Measurements from ENCODE around the gene GSTO1. TPM values are rescaled to one million over a fixed set of nuclear protein-coding genes. Genes with fewer than 3 reads are reported as not detected.
A peak's percentile ranks its signal among the peaks of the same experiment; 100 is the strongest.

Gene GSTO1
- polyA plus RNA-seq, 3 donors from 2014 or later, result 162 to 223 (median 166) TPM

DNA sequence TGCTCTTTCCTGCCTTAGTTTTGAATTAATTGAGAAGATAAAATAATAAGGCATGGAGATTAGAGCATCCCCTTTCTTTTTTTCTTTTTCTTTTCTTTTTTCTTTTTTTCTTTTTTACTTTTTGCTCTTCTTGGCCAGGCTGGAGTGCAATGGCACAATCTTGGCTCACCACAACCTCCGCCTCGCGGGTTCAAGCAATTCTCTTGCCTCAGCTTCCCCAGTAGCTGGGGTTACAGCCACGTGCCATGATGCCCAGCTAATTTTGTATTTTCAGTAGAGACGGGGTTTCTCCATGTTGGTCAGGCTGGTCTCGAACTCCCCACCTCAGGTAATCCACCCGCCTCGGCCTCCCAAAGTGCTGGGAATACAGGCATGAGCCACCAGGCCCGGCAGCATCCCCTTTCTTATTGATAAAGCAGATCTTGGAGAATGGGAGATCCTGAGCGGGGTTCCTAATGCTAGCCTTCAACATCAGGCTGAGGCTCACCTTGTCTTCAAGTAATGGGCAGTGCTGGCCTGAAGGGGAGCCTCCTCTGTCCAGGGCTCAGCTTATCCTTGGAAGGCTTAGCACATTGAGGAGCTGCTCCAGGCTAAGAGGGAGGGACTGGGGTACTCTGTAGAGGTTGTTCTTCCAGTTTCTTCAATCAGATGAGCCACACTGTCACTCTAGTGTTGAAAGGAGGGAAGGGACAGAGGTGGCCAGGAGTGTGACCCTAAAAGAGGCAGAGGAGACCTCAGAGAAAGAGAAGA is 42.2 kb downstream of the GSTO1 start:
- Mint-ChIP-seq H3K27me3 (ENCODE audit: low read depth in 3 of 3) (peaks cover 0 to 5% (median 4%) of the 10 kb centered on the region in 3 donors), H3K4me3 (no peak overlapping the region), H3K4me1 (peaks cover 22 to 27% of the 10 kb centered on the region in 2 donors), H3K36me3 (no peaks in the 10 kb centered on the region), H3K9me3 (no peaks in the 10 kb centered on the region), H3K27ac (peak overlapping the region in 1 of 6 donors; percentile 42)
- no peak for DNase-seq

DNA sequence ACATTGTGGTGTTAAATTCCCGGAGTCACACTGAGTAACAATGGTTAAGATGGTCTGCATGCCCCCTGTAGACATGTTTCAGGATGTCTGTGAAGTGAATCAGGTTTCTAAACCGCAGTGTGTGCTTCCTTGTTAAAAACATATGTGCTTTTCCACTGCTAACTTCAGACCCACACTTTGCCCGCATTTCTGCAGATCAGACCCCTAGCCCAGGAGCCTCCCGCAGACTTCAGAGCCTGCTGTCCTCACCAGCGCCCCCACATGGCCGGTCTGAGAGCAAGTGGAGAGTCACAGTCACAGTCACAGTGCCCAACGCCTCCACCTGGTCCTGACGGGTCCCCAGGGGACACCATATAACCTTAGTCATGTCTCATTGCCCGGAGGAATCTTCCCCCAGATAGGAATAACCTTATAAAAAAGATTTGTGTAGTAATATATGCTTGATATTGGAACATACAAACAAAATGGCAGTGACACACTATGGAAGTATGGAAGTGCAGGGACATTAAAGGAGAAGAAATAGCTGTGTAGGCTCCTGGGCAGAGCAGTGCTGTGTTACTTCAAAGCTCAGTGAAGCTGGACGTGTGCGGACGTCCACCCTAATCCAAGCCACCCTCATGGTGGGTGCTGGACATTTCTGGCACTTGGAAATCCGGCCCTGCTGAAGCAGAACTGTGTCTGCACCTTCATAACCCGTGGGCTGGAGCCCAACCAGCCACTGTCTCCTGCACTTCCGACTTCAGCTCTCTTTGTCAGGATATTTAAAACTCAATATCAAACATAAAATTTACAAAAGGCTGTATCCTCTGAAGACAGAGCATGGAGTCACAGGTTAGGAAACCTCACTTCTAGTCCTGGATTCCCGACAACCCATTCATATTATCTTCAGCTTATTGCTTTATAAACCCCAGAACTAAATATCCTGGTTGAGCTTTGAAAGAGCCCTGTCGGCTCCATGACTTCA is 43.3 kb downstream of the GSTO1 start:
- Mint-ChIP-seq H3K27ac (peak overlapping the region in 3 of 6 donors; percentile 20 to 42 (median 33)), H3K27me3 (ENCODE audit: low read depth in 3 of 3) (peaks cover 4 to 5% (median 5%) of the 10 kb centered on the region in 3 donors), H3K9me3 (peaks cover 0 to under 1% (median 0%) of the 10 kb centered on the region in 6 donors), H3K36me3 (no peaks in the 10 kb centered on the region), H3K4me3 (peak overlapping the region in 1 of 5 donors; percentile 42), H3K4me1 (peaks cover 34 to 38% of the 10 kb centered on the region in 2 donors)
- no peak for DNase-seq

DNA sequence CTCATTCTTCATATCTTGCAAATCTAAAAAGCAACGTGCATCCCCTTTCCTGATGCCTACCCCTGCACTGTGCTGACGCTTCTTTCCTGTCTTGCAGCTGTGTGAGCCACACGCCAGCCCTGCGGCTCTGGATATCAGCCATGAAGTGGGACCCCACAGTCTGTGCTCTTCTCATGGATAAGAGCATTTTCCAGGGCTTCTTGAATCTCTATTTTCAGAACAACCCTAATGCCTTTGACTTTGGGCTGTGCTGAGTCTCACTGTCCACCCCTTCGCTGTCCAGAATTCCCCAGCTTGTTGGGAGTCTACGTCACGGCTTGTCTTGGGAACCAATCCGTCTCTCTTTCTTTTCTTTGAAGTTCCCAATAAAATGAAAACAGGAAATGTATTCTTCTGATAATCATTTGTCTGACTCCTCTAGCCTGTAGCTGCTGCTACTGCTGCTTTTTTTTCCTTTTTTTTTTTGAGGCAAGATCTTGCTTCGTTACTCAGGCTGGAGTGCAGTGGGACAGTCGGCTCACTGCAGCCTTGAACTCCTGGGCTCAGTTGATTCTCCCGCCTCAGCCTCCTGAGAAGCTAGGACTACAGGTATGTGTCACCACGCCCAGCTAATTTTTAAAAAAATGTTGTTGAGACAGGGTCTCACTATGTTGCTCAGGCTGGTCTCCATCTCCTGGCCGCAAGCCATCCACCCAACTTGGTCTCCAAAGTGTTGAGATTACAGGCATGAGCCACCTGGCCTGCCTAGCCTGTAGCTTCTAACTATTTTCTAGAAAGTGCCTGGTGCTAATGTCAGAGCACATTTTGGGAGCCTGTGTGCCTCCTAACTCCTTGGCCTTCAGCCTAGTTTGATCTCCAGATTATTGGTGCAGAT is 44.6 kb downstream of the GSTO1 start:
- Mint-ChIP-seq H3K27ac (peak overlapping the region in 1 of 6 donors; percentile 13), H3K4me1 (peaks cover 46 to 51% of the 10 kb centered on the region in 2 donors), H3K4me3 (no peak overlapping the region), H3K27me3 (ENCODE audit: low read depth in 3 of 3) (peaks cover 4 to 8% (median 8%) of the 10 kb centered on the region in 3 donors), H3K36me3 (no peaks in the 10 kb centered on the region), H3K9me3 (peaks cover 0 to 2% (median 0%) of the 10 kb centered on the region in 6 donors)
- no peak for DNase-seq

DNA sequence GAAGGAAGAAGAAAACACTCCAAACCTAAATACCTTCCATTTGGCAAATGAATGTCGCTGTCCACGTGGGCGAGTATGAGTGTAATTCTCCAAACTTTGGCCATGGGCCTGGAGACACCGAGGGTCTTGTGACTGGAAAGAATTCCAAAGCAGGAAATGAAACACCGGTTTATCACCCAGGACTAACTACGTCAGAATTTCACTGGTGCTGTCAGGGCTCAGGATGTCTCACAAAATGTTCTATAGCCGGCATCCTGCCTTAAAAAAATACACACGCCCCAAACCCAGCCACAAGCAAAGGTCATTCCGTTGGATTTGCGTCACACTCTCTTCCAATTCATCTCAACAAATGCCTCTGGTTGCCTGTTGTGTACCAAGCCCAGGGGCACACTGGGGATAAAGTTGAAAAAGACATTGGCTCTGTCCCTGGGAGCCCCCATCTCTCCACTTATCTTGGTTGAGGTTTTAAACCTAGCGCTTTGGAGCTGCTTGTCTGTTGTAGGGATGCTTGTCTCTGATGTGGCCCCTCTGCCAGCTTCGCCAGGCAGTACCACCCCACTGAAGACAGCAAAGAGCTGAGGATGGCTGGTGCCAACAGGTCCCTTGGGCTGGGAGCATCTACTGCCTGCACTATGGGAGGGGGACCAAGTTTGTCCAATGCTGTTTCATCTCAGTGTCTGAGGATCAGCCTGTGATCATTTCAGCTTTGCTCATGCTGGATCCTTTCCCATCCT is 45.5 kb downstream of the GSTO1 start:
- H3K4me3 Mint-ChIP-seq, result peak overlapping the region in 1 of 5 donors; percentile 57
- DNase-seq, result no peak

DNA sequence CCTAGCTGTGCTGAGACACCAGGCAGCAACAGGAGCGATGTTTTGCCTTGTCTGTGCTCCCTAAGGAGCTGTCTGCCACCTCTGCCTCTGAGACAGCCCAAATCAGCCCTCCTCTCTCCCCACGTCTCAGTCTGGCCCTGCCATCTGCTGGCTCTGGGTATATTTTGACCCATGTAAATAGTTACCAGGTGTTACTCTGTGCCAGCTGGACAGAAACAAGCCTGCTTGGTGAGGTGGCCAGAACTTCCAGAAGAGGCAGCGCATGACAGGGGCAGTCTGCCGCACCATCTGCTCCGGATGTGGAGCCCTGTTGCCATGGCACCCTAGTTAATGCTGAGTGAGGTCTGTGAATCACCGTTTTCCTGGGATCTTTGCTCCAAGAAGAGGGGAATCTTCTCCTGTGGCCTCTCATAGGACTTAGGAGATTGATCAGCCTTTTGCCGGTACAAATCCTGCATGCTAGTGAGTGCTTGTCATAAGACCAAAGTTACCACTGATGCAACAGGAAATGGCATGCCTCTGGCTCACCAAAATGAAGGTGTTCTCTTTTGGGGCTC is 46.1 kb downstream of the GSTO1 start:
- Mint-ChIP-seq H3K27me3 (ENCODE audit: low read depth in 3 of 3) (peaks cover 11 to 16% (median 14%) of the 10 kb centered on the region in 3 donors), H3K9me3 (peaks cover 0 to 2% (median 0%) of the 10 kb centered on the region in 6 donors), H3K27ac (peak overlapping the region in 5 of 6 donors; percentile 7 to 80 (median 64)), H3K4me3 (peak overlapping the region; percentile 14 to 64 (median 53)), H3K4me1 (peaks cover 62 to 66% of the 10 kb centered on the region in 2 donors), H3K36me3 (no peaks in the 10 kb centered on the region)
- no peak for DNase-seq

More for the DNA sequence above, 45.5 kb downstream of the GSTO1 start:
- H3K27me3 Mint-ChIP-seq (ENCODE audit: low read depth in 3 of 3), result peaks cover 7 to 12% (median 10%) of the 10 kb centered on the region in 3 donors
- H3K27ac Mint-ChIP-seq, result peak overlapping the region in 1 of 6 donors; percentile 62
- H3K9me3 Mint-ChIP-seq, result peaks cover 0 to 2% (median 0%) of the 10 kb centered on the region in 6 donors
- H3K36me3 Mint-ChIP-seq, result no peaks in the 10 kb centered on the region
- H3K4me1 Mint-ChIP-seq, result peaks cover 55 to 60% of the 10 kb centered on the region in 2 donors

DNA sequence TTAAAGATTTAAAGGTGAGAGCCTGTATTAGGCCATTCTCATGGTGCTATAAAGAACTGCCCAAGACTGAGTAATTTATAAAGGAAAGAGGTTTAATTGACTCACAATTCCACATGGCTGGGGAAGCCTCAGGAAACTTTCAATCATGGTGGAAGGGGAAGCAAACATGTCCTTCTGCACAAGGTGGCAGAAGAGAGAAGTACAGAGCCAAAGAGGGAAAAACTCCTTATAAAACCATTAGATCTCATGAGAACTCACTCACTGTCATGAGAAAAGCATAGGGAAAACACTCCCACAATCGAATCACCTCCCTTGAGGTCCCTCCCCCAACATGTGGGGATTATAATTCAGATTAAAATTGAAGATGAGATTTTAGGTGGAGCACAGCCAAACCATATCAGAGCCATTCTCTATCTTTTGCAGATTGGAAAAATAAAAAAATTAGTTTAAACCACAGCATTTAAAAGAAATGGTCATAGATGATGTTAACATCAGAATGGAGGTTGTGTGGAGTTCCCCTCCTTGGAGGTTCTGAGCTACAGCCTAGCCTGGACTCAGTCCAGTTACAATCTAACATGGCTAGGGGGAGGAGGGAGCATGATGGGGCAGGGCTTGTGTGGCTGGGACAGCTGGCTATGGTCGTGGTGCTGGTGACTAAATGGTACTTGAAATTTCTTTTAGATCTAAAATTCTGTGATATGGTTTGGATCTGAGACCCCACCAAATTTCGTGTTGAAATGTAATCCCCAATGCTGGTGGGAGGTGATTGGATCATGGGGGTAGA is 47.4 kb downstream of the GSTO1 start:
- peaks cover 21 to 23% (median 22%) of the 10 kb centered on the region in 3 donors for H3K27me3 Mint-ChIP-seq (ENCODE audit: low read depth in 3 of 3)
- peaks cover 75 to 79% of the 10 kb centered on the region in 2 donors for H3K4me1 Mint-ChIP-seq
- peak overlapping the region in 3 of 5 donors; percentile 14 to 57 (median 34) for H3K4me3 Mint-ChIP-seq
- H3K9me3 Mint-ChIP-seq, result peaks cover 0 to 2% (median 0%) of the 10 kb centered on the region in 6 donors
- DNase-seq, result no peak
- peak overlapping the region in 5 of 6 donors; percentile 17 to 74 (median 52) for H3K27ac Mint-ChIP-seq
- no peaks in the 10 kb centered on the region for H3K36me3 Mint-ChIP-seq

DNA sequence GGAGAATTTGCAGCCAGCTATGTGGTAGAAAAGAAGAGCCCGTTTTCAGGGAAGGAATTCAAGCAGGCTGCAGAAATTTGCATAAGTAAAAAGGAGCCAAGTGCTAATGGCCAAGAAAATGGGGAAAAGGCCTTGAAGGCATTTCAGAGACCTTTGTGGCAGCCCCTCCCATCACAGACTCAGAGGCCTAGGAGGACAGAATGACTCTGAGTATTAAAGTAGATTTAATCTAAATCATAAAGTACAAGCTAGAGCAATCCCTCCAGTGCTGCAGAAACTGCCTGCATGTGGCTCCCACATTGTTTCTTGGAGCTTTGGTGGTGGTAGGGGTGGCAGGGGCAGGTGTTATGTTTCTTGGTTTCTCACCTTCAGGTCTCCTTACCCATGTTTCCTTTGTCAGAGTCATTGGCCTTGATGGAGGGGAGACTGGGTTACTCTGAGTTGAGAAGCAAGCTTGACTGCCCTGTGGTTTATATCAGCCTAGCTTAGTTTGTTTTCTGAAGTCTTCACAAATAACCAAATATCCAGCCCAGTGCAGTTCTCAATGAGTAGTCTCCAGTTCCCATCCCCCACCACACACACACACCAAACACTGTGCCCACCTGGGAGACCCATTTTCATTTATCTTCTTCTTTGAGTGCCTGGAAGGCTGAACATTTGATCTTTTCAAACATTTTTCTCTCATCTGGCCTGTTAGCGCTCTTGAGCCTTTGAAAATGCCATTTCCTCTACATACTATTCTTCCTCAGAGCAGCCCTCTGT is 49.1 kb downstream of the GSTO1 start:
- peak; percentile 76 to 80 (median 79) for DNase-seq
- H3K9me3 Mint-ChIP-seq, result peaks cover 0 to 2% (median 0%) of the 10 kb centered on the region in 6 donors
- H3K27ac Mint-ChIP-seq, result peak overlapping the region; percentile 67 to 97 (median 91)
- peaks cover 0 to 5% (median 0%) of the 10 kb centered on the region in 3 donors for H3K36me3 Mint-ChIP-seq
- H3K27me3 Mint-ChIP-seq (ENCODE audit: low read depth in 3 of 3), result peaks cover 24 to 39% (median 37%) of the 10 kb centered on the region in 3 donors
- peaks cover 85 to 87% of the 10 kb centered on the region in 2 donors for H3K4me1 Mint-ChIP-seq
- H3K4me3 Mint-ChIP-seq, result peak overlapping the region; percentile 67 to 85 (median 74)

DNA sequence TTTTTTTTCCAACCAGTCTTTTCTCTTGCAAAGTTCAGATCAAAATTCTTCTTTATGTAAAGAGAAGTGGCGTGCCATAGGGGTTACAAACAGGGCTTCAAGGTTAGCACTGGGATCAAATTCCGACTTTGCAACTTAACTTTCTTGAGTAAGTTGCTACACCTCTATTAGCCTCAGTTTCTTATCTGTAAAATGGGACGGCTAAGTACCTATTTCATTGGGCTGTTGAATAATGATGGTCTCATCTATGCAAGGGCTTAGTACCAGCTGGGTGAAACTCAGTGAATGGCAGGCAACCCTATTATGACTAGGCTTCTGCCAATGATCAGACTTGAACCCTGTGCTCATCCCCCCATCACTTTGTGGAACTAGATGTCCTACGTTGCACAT is 49.7 kb downstream of the GSTO1 start:
- Mint-ChIP-seq H3K9me3 (peaks cover 0 to 2% (median 0%) of the 10 kb centered on the region in 6 donors), H3K36me3 (peaks cover 0 to 5% (median 0%) of the 10 kb centered on the region in 3 donors), H3K4me1 (peaks cover 90 to 91% of the 10 kb centered on the region in 2 donors), H3K27ac (peak overlapping the region; percentile 67 to 97 (median 91)), H3K4me3 (peak overlapping the region; percentile 67 to 85 (median 74)), H3K27me3 (ENCODE audit: low read depth in 3 of 3) (peaks cover 24 to 43% (median 40%) of the 10 kb centered on the region in 3 donors)
- DNase-seq, result no peak

DNA sequence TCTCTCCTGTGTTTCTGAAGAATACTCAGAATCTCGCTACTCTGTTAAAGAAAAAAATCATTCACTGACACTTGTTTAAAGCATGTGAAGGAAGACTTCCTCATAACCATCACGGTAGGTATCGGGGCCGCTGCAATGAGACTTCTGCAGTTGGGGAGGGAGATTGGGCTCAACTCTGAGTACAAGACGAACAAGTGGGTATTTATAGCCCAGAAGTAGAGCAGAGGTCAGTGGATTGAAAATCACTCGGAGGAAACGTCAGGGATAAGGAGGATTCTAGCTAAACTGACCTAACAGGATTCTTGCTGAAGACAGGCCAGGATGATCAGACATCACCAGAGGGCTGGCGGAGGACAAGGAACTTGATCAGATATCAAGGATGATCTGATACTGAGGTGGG is 50.2 kb downstream of the GSTO1 start:
- peaks cover 0 to 5% (median 0%) of the 10 kb centered on the region in 3 donors for H3K36me3 Mint-ChIP-seq
- peaks cover 93 to 96% of the 10 kb centered on the region in 2 donors for H3K4me1 Mint-ChIP-seq
- peaks cover 0 to 2% (median 0%) of the 10 kb centered on the region in 6 donors for H3K9me3 Mint-ChIP-seq
- H3K27me3 Mint-ChIP-seq (ENCODE audit: low read depth in 3 of 3), result peaks cover 24 to 44% (median 42%) of the 10 kb centered on the region in 3 donors
- H3K4me3 Mint-ChIP-seq, result peak overlapping the region; percentile 46 to 85 (median 67)
- DNase-seq, result no peak
- H3K27ac Mint-ChIP-seq, result peak overlapping the region; percentile 67 to 97 (median 91)

DNA sequence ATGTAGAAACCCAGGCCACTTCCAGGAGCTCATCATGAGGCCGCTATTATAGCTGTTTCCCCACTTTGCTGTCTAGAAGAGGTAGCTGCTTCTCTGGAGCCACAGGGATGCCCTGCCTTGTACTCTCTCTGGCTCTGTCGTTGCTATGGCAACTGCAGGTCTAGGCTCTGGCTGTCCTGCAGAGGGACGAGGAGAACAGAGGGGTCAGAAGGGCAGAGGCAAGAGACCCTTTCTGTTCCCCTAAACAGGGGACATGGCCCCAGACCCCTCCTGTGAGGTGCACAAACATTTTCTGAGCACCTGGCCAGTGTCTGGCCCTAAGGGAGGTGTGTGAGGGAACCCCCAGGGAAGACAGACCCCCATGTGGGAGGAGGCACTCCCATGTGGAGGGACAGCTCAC is 52.2 kb downstream of the GSTO1 start:
- Mint-ChIP-seq H3K4me1 (peaks cover 88 to 97% of the 10 kb centered on the region in 2 donors), H3K4me3 (peak overlapping the region in 1 of 5 donors; percentile 62), H3K27me3 (ENCODE audit: low read depth in 3 of 3) (peaks cover 27 to 58% (median 58%) of the 10 kb centered on the region in 3 donors), H3K36me3 (peaks cover 0 to 12% (median 0%) of the 10 kb centered on the region in 3 donors), H3K9me3 (peaks cover 0 to 2% (median 0%) of the 10 kb centered on the region in 6 donors), H3K27ac (peak overlapping the region in 4 of 6 donors; percentile 40 to 80 (median 66))
- DNase-seq, result no peak
